ENCODE results near the gene MC3R. TPM values are rescaled to one million over a fixed set of nuclear protein-coding genes. Genes with fewer than 3 reads are reported as not detected.

The MC3R gene
- not detected for total RNA-seq

GRCh38 chr20:56247954-56248782 is at the start of gene MC3R:
Gene MC3R, plus strand, starts transcription at chr20:56248732. Its CDS starts 112 bp downstream, at chr20:56248844.

Small RNA genes within 50 kb of the gene (small RNA-seq; reads per million reads assigned to genes)
- gene RNA5SP487 (ENCODE audit: low replicate concordance): not detected

Other genes starting within 250 kb of the MC3R start
- gene CBLN4, start 243.2 kb upstream of the MC3R start, total RNA-seq: 2.8 TPM
- gene FAM210B, start 110.2 kb downstream of the MC3R start, total RNA-seq: 12.5 TPM
- 4.4 TPM for gene AURKA, start 143.5 kb downstream of the MC3R start, total RNA-seq
- 31.0 TPM for gene CSTF1, start 143.9 kb downstream of the MC3R start, total RNA-seq
- gene CASS4, start 163.5 kb downstream of the MC3R start, total RNA-seq: 0.31 TPM
- 41.0 TPM for gene RTF2, start 219.9 kb downstream of the MC3R start, total RNA-seq

Measured in parietal lobe (tissue), 2 donors.